ENCODE results near the gene MAP3K14.

The MAP3K14 gene

DNA sequence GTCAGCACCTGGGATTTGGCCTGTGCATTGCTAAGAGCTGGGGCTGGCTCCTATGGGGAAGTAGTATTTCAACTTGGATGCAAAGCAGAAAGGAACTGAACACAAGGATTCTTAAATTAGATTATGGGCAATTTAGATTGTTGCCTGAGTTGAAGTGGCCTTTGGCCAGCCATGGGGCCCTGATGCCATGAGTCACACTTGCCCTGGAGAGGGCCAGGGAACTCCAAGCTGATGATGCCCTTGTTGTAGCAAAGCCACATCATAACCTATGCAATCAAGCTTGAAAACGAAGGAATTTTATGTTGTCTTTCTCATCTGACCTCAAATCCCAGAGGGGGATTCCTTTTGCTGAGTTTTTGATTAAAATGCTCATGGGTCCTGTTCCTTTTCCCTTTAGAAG, 51.0 kb downstream of the MAP3K14 start:
- no peak overlapping the region for H2AFZ ChIP-seq (ENCODE audit: low read depth)
- no peaks in the 10 kb centered on the region; the same call in 1 of the 2 replicates for H3K36me3 ChIP-seq (ENCODE audit: insufficient read depth)
- no peaks in the 10 kb centered on the region for H3K79me2 ChIP-seq (ENCODE audit: insufficient read depth, low read depth)
- H3K9ac ChIP-seq: no peak overlapping the region
- no peak overlapping the region for H3K4me2 ChIP-seq
- H4K20me1 ChIP-seq (ENCODE audit: insufficient read depth): no peaks in the 10 kb centered on the region
- no peaks in the 10 kb centered on the region for H3K27me3 ChIP-seq (ENCODE audit: insufficient read depth, low read depth)
- H3K4me3 ChIP-seq (IDR thresholded peaks at IDR 0.05; ENCODE audit: insufficient read depth, low read depth, low read length): no peak overlapping the region
- H3K4me1 ChIP-seq (ENCODE audit: low read depth, poor library complexity, severe bottlenecking): peaks cover 19% of the 10 kb centered on the region
- TF ChIP-seq, protein P1, sequence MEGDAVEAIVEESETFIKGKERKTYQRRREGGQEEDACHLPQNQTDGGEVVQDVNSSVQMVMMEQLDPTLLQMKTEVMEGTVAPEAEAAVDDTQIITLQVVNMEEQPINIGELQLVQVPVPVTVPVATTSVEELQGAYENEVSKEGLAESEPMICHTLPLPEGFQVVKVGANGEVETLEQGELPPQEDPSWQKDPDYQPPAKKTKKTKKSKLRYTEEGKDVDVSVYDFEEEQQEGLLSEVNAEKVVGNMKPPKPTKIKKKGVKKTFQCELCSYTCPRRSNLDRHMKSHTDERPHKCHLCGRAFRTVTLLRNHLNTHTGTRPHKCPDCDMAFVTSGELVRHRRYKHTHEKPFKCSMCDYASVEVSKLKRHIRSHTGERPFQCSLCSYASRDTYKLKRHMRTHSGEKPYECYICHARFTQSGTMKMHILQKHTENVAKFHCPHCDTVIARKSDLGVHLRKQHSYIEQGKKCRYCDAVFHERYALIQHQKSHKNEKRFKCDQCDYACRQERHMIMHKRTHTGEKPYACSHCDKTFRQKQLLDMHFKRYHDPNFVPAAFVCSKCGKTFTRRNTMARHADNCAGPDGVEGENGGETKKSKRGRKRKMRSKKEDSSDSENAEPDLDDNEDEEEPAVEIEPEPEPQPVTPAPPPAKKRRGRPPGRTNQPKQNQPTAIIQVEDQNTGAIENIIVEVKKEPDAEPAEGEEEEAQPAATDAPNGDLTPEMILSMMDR (conservative IDR thresholded peaks at IDR 0.05; ENCODE audit: low read depth, low read length): no peak
- no peak overlapping the region for H3K27ac ChIP-seq

DNA sequence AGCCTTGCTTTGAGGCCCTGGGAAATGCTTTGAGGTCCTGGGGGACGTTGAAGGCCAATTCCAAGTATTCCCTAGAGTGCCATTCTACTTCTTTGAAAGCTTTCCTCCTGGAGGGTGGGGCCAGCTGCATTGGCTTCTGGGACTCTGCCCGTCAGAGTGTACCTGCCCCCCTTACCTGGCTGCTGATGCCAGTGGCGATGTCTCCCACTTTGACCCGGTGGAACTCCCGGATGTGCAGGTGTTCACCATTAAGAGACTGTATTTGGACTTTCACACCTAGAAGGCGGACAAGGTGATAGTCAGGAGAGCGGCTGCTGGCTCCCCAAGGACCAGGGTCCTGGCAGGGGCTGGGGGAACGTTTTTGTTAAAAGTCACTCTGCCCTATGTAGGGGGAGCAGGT, 51.8 kb downstream of the MAP3K14 start:
- H4K20me1 ChIP-seq (ENCODE audit: insufficient read depth): no peaks in the 10 kb centered on the region
- no peaks in the 10 kb centered on the region for H3K79me2 ChIP-seq (ENCODE audit: insufficient read depth, low read depth)
- no peak overlapping the region for H3K4me3 ChIP-seq (IDR thresholded peaks at IDR 0.05; ENCODE audit: insufficient read depth, low read depth, low read length)
- no peak overlapping the region for H3K27ac ChIP-seq
- TF ChIP-seq, protein P1 (conservative IDR thresholded peaks at IDR 0.05; ENCODE audit: low read depth, low read length): no peak
- no peak overlapping the region for H3K9ac ChIP-seq
- H3K4me2 ChIP-seq: no peak overlapping the region
- H3K4me1 ChIP-seq (ENCODE audit: low read depth, poor library complexity, severe bottlenecking): peaks cover 11% of the 10 kb centered on the region
- H3K36me3 ChIP-seq (ENCODE audit: insufficient read depth): no peaks in the 10 kb centered on the region; the same call in 1 of the 2 replicates
- no peak overlapping the region for H2AFZ ChIP-seq (ENCODE audit: low read depth)
- H3K27me3 ChIP-seq (ENCODE audit: insufficient read depth, low read depth): no peaks in the 10 kb centered on the region

DNA sequence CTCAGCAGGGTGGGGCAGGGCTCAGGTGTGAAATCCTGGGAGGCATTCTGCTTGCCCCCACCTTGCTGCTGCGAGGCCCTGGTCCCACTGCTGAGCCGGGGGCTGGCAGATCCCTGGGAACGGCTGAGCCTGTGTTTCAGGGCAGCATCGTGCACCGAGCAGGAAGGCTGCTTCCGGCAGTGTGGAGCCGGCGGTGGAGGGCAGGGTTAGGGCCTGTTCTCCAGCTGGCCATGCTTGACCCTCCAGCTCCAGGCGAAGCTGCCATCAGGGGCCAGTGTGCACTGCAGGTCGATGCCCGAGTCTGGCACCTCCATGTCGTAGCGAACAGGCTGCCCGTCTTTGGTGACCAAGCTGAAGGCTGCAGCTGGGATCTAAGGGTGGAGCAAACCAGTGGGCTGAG, 52.4 kb downstream of the MAP3K14 start:
- H3K36me3 ChIP-seq (ENCODE audit: insufficient read depth): no peaks in the 10 kb centered on the region; the same call in 1 of the 2 replicates
- H3K27me3 ChIP-seq (ENCODE audit: insufficient read depth, low read depth): no peaks in the 10 kb centered on the region
- TF ChIP-seq, protein P1 (conservative IDR thresholded peaks at IDR 0.05; ENCODE audit: low read depth, low read length): no peak
- H3K27ac ChIP-seq: no peak overlapping the region
- H3K9ac ChIP-seq: no peak overlapping the region
- no peaks in the 10 kb centered on the region for H4K20me1 ChIP-seq (ENCODE audit: insufficient read depth)
- H3K4me3 ChIP-seq (IDR thresholded peaks at IDR 0.05; ENCODE audit: insufficient read depth, low read depth, low read length): no peak overlapping the region
- H3K79me2 ChIP-seq (ENCODE audit: insufficient read depth, low read depth): no peaks in the 10 kb centered on the region
- peaks cover 7% of the 10 kb centered on the region for H3K4me1 ChIP-seq (ENCODE audit: low read depth, poor library complexity, severe bottlenecking)
- no peak overlapping the region for H3K4me2 ChIP-seq
- no peak overlapping the region for H2AFZ ChIP-seq (ENCODE audit: low read depth)

DNA sequence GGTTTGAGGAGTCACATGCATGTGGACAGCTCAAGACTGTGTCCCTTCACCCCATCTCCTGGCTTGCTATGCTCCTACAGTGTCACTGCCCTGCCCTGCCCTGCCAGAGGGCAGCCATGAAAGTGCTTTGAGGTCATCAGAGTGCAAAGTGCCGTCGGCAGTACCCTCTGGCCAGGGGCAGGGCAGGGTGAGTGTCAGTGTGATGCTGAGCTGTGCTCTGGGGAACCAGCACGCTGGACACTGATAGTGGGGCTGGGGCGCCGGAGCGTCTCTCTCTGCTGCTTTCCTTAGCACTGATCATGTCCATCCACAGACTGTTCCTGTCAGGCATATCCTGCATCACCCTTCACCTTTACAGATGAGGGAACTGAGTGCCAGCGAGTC, 53.4 kb downstream of the MAP3K14 start:
- Histone ChIP-seq H3K27me3 (ENCODE audit: insufficient read depth, low read depth) (no peaks in the 10 kb centered on the region), H3K4me3 (IDR thresholded peaks at IDR 0.05; ENCODE audit: insufficient read depth, low read depth, low read length) (no peak overlapping the region), H3K36me3 (ENCODE audit: insufficient read depth) (no peaks in the 10 kb centered on the region), H3K27ac (no peak overlapping the region), H4K20me1 (ENCODE audit: insufficient read depth) (no peaks in the 10 kb centered on the region), H3K4me1 (ENCODE audit: low read depth, poor library complexity, severe bottlenecking) (peaks cover 7% of the 10 kb centered on the region), H3K79me2 (ENCODE audit: insufficient read depth, low read depth) (no peaks in the 10 kb centered on the region), H2AFZ (ENCODE audit: low read depth) (no peak overlapping the region), H3K4me2 (no peak overlapping the region), H3K9ac (no peak overlapping the region)
- TF ChIP-seq, protein P1 (conservative IDR thresholded peaks at IDR 0.05; ENCODE audit: low read depth, low read length): no peak
